GM23338 (cell line): Measurements from ENCODE around the gene KLKB1. TPM values are rescaled to one million over a fixed set of nuclear protein-coding genes. Genes with fewer than 3 reads are reported as not detected.
A peak's percentile ranks its signal among the peaks of the same experiment; 100 is the strongest.

Experiments used
- ATAC-seq: fragments of 200-7000 bp; cut with Tn5 transposase; 3 replicates; pipeline ENCODE4 v1.9.1; 2020
- DNase-seq: peaks from one replicate; pipeline ENCODE4 v3.0.0-alpha.2; 2015; ENCODE audit warnings: low spot score
- H2AFZ ChIP-seq: fragments of 200-600 bp; sonication (generic); 2 replicates; pipeline ENCODE4 v1.8.0; 2016; ENCODE audit warnings: antibody characterized with exemption, mild to moderate bottlenecking, moderate library complexity
- H3F3A ChIP-seq: fragments of 200-600 bp; sonication (generic); replicated peaks from 2 replicates; pipeline ENCODE4 v1.8.0; 2017; ENCODE audit warnings: antibody characterized with exemption, mixed run types, low read depth
- H3K27ac ChIP-seq: fragments of 200-600 bp; sonication (generic); 2 replicates; pipeline ENCODE4 v1.6.1; 2016; ENCODE audit warnings: low read depth
- H3K27me3 ChIP-seq: fragments of 200-600 bp; sonication (generic); 2 replicates; pipeline ENCODE4 v1.8.0; 2016; ENCODE audit warnings: mild to moderate bottlenecking, mixed run types, moderate library complexity; ENCODE audit not compliant: insufficient read depth
- H3K36me3 ChIP-seq: fragments of 200-600 bp; sonication (generic); 2 replicates; pipeline ENCODE4 v1.8.0; 2016; ENCODE audit warnings: mild to moderate bottlenecking; ENCODE audit not compliant: insufficient read depth
- H3K4me1 ChIP-seq: fragments of 200-600 bp; sonication (generic); 2 replicates; pipeline ENCODE4 v1.8.0; 2016; ENCODE audit warnings: mild to moderate bottlenecking, moderate library complexity; ENCODE audit not compliant: insufficient read depth
- H3K4me2 ChIP-seq: fragments of 200-600 bp; sonication (generic); 2 replicates; pipeline ENCODE4 v1.7.1; 2017; ENCODE audit warnings: mixed run types
- H3K4me3 ChIP-seq: fragments of 200-600 bp; sonication (generic); 2 replicates; pipeline ENCODE4 v1.6.1; 2016; ENCODE audit warnings: mixed run types
- H3K79me2 ChIP-seq: fragments of 200-600 bp; sonication (generic); replicated peaks from 2 replicates; pipeline ENCODE4 v1.8.0; 2017; ENCODE audit warnings: mild to moderate bottlenecking; ENCODE audit not compliant: insufficient read depth
- H3K9me2 ChIP-seq: fragments of 200-600 bp; sonication (generic); 2 replicates; pipeline ENCODE4 v1.8.0; 2017; ENCODE audit not compliant: insufficient read depth
- H4K20me1 ChIP-seq: fragments of 200-600 bp; sonication (generic); replicated peaks from 2 replicates; pipeline ENCODE4 v1.8.0; 2017; ENCODE audit warnings: mild to moderate bottlenecking; ENCODE audit not compliant: insufficient read depth
- H3K27ac Mint-ChIP-seq: 2 replicates; pipeline ENCODE4 v1.8.0; 2020; ENCODE audit warnings: inconsistent platforms, mild to moderate bottlenecking, moderate library complexity, mixed read lengths
- H3K27me3 Mint-ChIP-seq: 3 replicates; pipeline ENCODE4 v1.8.0; 2022; ENCODE audit warnings: low read depth, mild to moderate bottlenecking, moderate library complexity, mixed read lengths, inconsistent platforms; ENCODE audit not compliant: insufficient read depth, poor library complexity
- H3K36me3 Mint-ChIP-seq: 3 replicates; pipeline ENCODE4 v1.8.0; 2021; ENCODE audit warnings: low read depth, mild to moderate bottlenecking, inconsistent platforms, moderate library complexity, mixed read lengths
- H3K4me1 Mint-ChIP-seq: 3 replicates; pipeline ENCODE4 v1.8.0; 2020; ENCODE audit warnings: mild to moderate bottlenecking, inconsistent platforms, mixed read lengths
- H3K4me3 Mint-ChIP-seq: 3 replicates; pipeline ENCODE4 v1.8.0; 2021; ENCODE audit warnings: moderate library complexity, mild to moderate bottlenecking, inconsistent platforms, mixed read lengths
- H3K9me3 Mint-ChIP-seq: 3 replicates; pipeline ENCODE4 v1.8.0; 2020; ENCODE audit warnings: moderate library complexity, mild to moderate bottlenecking, inconsistent platforms, mixed read lengths
- CREB1 ChIP-seq: fragments of 250-450 bp; sonication (Bioruptor Pico); IDR thresholded peaks from 2 replicates; pipeline ENCODE4 v1.5.0; 2020; ENCODE audit warnings: low read depth, mild to moderate bottlenecking, moderate library complexity
- EZH2 ChIP-seq: fragments of 200-600 bp; sonication (generic); IDR thresholded peaks from one replicate; pipeline ENCODE4 v1.8.0; 2017; ENCODE audit warnings: antibody characterized with exemption, mild to moderate bottlenecking, low read depth; ENCODE audit not compliant: unreplicated experiment
- EZH2phosphoT487 ChIP-seq: fragments of 200-600 bp; sonication (generic); IDR thresholded peaks from one replicate; pipeline ENCODE4 v1.8.1; 2018; ENCODE audit warnings: antibody characterized with exemption; ENCODE audit not compliant: unreplicated experiment
- JUNB ChIP-seq: IDR thresholded peaks from one replicate; pipeline ENCODE4 v1.6.1; 2016; ENCODE audit warnings: antibody characterized with exemption; ENCODE audit not compliant: unreplicated experiment
- POLR2AphosphoS5 ChIP-seq: IDR thresholded peaks from 2 replicates; pipeline ENCODE4 v1.6.1; 2016; ENCODE audit warnings: antibody characterized with exemption, low read depth
- STAT1 ChIP-seq: IDR thresholded peaks from one replicate; pipeline ENCODE4 v1.6.1; 2016; ENCODE audit warnings: antibody characterized with exemption; ENCODE audit not compliant: unreplicated experiment
- ZNF331 ChIP-seq: fragments of 250-450 bp; sonication (Bioruptor Pico); IDR thresholded peaks from 2 replicates; pipeline ENCODE4 v1.5.0; 2020; ENCODE audit warnings: low read depth, mild to moderate bottlenecking, moderate library complexity
- polyA plus RNA-seq: library from polyadenylated mRNA; unstranded; fragments of >200 nt; fragmentation: Nextera tagmentation; extraction: Ambion mirVana; gene quantifications from 2 replicates; pipeline ENCODE4 v1.2.1, GENCODE V29; 2016
- total RNA-seq: library from RNA; depleted of rRNA; stranded (reverse); fragments of >200 nt; shearing (Covaris generic); gene quantifications from 2 replicates; pipeline ENCODE4 v1.2.3, GENCODE V29; 2014
- TF ChIP-seq, protein P1 (sequence below): fragments of 250-450 bp; sonication (Bioruptor Pico); IDR thresholded peaks from 2 replicates; pipeline ENCODE4 v1.5.0; 2020; ENCODE audit warnings: mild to moderate bottlenecking, moderate library complexity
- TF ChIP-seq, protein P2 (sequence below), 2 experiments: fragments of 200-600 bp in 1 of 2; sonication (generic) in 1 of 2; conservative IDR thresholded peaks; 2 replicates each; pipeline versions ENCODE4 v1.5.1 to v1.6.1; 2016 to 2017; ENCODE audit warnings: antibody characterized with exemption in 2 of 2, low read depth in 2 of 2, mild to moderate bottlenecking in 2 of 2, moderate library complexity in 1 of 2
- TF ChIP-seq, protein P3 (sequence below): IDR thresholded peaks from one replicate; pipeline ENCODE4 v1.6.1; 2018; ENCODE audit warnings: antibody characterized with exemption; ENCODE audit not compliant: unreplicated experiment

KLKB1 gene
- total and polyA plus RNA-seq, 2 experiments from 2014 or later: 8.6 to 10.9 TPM

DNA sequence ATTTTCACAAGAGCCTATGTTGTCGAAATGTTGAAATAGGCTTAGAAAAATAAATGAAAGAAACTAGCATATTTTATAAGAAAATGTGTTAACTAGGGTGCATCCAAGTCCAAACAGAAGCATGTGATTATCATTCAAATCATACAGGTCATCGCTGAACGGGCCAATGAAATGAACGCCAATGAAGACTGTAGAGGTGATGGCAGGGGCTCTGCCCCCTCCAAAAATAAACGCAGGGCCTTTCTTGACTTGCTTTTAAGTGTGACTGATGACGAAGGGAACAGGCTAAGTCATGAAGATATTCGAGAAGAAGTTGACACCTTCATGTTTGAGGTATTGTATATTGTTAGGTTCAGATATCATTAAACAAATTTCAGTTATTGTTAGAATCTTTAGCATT is 26.3 kb upstream of the KLKB1 start (continued):
- TF ChIP-seq, protein P1, sequence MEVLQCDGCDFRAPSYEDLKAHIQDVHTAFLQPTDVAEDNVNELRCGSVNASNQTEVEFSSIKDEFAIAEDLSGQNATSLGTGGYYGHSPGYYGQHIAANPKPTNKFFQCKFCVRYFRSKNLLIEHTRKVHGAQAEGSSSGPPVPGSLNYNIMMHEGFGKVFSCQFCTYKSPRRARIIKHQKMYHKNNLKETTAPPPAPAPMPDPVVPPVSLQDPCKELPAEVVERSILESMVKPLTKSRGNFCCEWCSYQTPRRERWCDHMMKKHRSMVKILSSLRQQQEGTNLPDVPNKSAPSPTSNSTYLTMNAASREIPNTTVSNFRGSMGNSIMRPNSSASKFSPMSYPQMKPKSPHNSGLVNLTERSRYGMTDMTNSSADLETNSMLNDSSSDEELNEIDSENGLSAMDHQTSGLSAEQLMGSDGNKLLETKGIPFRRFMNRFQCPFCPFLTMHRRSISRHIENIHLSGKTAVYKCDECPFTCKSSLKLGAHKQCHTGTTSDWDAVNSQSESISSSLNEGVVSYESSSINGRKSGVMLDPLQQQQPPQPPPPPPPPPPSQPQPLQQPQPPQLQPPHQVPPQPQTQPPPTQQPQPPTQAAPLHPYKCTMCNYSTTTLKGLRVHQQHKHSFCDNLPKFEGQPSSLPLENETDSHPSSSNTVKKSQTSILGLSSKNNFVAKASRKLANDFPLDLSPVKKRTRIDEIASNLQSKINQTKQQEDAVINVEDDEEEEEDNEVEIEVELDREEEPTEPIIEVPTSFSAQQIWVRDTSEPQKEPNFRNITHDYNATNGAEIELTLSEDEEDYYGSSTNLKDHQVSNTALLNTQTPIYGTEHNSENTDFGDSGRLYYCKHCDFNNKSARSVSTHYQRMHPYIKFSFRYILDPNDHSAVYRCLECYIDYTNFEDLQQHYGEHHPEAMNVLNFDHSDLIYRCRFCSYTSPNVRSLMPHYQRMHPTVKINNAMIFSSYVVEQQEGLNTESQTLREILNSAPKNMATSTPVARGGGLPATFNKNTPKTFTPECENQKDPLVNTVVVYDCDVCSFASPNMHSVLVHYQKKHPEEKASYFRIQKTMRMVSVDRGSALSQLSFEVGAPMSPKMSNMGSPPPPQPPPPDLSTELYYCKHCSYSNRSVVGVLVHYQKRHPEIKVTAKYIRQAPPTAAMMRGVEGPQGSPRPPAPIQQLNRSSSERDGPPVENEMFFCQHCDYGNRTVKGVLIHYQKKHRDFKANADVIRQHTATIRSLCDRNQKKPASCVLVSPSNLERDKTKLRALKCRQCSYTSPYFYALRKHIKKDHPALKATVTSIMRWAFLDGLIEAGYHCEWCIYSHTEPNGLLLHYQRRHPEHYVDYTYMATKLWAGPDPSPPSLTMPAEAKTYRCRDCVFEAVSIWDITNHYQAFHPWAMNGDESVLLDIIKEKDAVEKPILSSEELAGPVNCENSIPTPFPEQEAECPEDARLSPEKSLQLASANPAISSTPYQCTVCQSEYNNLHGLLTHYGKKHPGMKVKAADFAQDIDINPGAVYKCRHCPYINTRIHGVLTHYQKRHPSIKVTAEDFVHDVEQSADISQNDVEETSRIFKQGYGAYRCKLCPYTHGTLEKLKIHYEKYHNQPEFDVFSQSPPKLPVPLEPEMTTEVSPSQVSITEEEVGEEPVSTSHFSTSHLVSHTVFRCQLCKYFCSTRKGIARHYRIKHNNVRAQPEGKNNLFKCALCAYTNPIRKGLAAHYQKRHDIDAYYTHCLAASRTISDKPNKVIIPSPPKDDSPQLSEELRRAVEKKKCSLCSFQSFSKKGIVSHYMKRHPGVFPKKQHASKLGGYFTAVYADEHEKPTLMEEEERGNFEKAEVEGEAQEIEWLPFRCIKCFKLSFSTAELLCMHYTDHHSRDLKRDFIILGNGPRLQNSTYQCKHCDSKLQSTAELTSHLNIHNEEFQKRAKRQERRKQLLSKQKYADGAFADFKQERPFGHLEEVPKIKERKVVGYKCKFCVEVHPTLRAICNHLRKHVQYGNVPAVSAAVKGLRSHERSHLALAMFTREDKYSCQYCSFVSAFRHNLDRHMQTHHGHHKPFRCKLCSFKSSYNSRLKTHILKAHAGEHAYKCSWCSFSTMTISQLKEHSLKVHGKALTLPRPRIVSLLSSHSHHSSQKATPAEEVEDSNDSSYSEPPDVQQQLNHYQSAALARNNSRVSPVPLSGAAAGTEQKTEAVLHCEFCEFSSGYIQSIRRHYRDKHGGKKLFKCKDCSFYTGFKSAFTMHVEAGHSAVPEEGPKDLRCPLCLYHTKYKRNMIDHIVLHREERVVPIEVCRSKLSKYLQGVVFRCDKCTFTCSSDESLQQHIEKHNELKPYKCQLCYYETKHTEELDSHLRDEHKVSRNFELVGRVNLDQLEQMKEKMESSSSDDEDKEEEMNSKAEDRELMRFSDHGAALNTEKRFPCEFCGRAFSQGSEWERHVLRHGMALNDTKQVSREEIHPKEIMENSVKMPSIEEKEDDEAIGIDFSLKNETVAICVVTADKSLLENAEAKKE (CRISPR knock-in tag): no peak
- no peak for TF ChIP-seq EZH2phosphoT487
- TF ChIP-seq POLR2AphosphoS5: no peak
- no peak for TF ChIP-seq EZH2
- no peak for TF ChIP-seq JUNB
- TF ChIP-seq, protein P2, sequence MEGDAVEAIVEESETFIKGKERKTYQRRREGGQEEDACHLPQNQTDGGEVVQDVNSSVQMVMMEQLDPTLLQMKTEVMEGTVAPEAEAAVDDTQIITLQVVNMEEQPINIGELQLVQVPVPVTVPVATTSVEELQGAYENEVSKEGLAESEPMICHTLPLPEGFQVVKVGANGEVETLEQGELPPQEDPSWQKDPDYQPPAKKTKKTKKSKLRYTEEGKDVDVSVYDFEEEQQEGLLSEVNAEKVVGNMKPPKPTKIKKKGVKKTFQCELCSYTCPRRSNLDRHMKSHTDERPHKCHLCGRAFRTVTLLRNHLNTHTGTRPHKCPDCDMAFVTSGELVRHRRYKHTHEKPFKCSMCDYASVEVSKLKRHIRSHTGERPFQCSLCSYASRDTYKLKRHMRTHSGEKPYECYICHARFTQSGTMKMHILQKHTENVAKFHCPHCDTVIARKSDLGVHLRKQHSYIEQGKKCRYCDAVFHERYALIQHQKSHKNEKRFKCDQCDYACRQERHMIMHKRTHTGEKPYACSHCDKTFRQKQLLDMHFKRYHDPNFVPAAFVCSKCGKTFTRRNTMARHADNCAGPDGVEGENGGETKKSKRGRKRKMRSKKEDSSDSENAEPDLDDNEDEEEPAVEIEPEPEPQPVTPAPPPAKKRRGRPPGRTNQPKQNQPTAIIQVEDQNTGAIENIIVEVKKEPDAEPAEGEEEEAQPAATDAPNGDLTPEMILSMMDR (conservative IDR thresholded peaks at IDR 0.05; ENCODE audit: low read depth in 2 of 2): no peak

DNA sequence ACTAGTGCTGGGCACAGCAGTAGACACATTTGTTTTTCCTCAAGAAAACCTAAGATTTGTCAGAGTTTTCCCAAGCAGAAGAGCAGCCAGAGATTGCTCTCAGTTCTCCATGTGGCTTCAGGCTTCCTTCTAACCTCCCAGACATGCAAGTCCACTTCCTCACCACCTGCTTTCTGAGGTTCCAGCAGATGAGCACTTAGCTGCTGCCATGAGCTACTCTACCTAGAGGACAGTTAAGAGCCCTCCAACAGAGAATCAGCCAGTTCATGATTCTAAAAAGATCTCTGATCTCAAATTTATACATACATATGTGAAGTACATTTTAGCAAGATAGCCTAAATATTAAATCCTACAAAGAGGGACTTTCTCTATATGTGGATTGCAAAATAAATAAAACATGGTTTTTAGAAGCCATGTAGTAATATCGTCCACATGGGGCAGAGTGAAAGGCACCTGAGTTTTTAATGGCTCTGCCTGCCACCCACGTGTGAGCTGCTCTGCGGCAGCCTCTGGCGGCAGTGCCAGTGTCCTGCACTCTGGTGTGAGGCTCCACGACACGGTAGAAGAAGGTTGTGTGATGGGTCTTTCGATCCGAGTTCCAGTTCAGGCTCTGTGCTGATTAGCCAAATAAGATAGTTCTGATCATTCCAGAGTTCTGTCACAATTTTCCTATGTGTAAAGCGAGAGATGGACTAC is 25.6 kb upstream of the KLKB1 start:
- H3K36me3 ChIP-seq: no peaks in the 10 kb centered on the region
- no peak overlapping the region for H3K4me3 Mint-ChIP-seq
- peaks cover 21% of the 10 kb centered on the region for H3K4me1 Mint-ChIP-seq
- no peaks in the 10 kb centered on the region for H4K20me1 ChIP-seq
- H3K27ac ChIP-seq: no peak overlapping the region; the same call in 1 of the 2 replicates
- H3K27me3 ChIP-seq: no peaks in the 10 kb centered on the region
- peaks cover 18% of the 10 kb centered on the region; the same call in 1 of the 2 replicates for H3F3A ChIP-seq
- no peak overlapping the region for H3K4me2 ChIP-seq
- no peaks in the 10 kb centered on the region for H3K9me2 ChIP-seq
- no peak overlapping the region for H2AFZ ChIP-seq
- DNase-seq: peak; percentile 76
- peaks cover 10% of the 10 kb centered on the region; the same call in 1 of the 2 replicates for H3K4me1 ChIP-seq
- ATAC-seq: peak; percentile 92
- H3K9me3 Mint-ChIP-seq: no peaks in the 10 kb centered on the region
- H3K4me3 ChIP-seq: no peak overlapping the region
- peaks cover 14% of the 10 kb centered on the region; the same call in 2 of the 3 replicates for H3K36me3 Mint-ChIP-seq
- no peaks in the 10 kb centered on the region for H3K79me2 ChIP-seq
- peaks cover 3% of the 10 kb centered on the region for H3K27me3 Mint-ChIP-seq
- no peak overlapping the region for H3K27ac Mint-ChIP-seq
- TF ChIP-seq JUNB (no peak), POLR2AphosphoS5 (no peak), STAT1 (no peak), CREB1 (CRISPR knock-in tag) (peak; percentile 52; the same call in 1 of the 2 replicates), EZH2phosphoT487 (no peak), ZNF331 (CRISPR knock-in tag) (no peak)
- TF ChIP-seq, protein P3, sequence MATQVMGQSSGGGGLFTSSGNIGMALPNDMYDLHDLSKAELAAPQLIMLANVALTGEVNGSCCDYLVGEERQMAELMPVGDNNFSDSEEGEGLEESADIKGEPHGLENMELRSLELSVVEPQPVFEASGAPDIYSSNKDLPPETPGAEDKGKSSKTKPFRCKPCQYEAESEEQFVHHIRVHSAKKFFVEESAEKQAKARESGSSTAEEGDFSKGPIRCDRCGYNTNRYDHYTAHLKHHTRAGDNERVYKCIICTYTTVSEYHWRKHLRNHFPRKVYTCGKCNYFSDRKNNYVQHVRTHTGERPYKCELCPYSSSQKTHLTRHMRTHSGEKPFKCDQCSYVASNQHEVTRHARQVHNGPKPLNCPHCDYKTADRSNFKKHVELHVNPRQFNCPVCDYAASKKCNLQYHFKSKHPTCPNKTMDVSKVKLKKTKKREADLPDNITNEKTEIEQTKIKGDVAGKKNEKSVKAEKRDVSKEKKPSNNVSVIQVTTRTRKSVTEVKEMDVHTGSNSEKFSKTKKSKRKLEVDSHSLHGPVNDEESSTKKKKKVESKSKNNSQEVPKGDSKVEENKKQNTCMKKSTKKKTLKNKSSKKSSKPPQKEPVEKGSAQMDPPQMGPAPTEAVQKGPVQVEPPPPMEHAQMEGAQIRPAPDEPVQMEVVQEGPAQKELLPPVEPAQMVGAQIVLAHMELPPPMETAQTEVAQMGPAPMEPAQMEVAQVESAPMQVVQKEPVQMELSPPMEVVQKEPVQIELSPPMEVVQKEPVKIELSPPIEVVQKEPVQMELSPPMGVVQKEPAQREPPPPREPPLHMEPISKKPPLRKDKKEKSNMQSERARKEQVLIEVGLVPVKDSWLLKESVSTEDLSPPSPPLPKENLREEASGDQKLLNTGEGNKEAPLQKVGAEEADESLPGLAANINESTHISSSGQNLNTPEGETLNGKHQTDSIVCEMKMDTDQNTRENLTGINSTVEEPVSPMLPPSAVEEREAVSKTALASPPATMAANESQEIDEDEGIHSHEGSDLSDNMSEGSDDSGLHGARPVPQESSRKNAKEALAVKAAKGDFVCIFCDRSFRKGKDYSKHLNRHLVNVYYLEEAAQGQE: no peak
